Measurements from ENCODE around the gene ZSWIM7.

DNA sequence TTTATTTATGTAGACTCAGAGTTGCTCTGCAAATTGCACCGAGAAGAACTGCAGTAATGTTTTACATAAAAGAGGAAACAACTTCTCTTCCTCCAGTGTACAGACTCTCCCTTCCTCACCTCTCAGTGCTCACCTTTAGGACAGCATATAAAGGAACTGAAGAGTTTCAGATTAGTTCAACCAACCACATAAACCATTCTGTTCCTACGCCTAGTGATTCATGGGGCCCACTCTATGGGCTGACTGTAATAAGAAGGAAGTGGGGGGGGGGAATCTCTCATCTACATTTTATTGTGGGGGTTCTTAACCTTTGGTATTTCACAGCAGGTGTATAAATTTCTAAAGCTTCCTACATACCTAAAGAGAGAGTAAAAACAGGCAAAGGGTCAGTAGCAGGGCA is 18.3 kb downstream of the ZSWIM7 start:
- TF ChIP-seq POLR2A (IDR thresholded peaks at IDR 0.05) (no peak), POLR2AphosphoS5 (IDR thresholded peaks at IDR 0.05) (no peak), EP300 (IDR thresholded peaks at IDR 0.05) (no peak)
- TF ChIP-seq, protein P1, sequence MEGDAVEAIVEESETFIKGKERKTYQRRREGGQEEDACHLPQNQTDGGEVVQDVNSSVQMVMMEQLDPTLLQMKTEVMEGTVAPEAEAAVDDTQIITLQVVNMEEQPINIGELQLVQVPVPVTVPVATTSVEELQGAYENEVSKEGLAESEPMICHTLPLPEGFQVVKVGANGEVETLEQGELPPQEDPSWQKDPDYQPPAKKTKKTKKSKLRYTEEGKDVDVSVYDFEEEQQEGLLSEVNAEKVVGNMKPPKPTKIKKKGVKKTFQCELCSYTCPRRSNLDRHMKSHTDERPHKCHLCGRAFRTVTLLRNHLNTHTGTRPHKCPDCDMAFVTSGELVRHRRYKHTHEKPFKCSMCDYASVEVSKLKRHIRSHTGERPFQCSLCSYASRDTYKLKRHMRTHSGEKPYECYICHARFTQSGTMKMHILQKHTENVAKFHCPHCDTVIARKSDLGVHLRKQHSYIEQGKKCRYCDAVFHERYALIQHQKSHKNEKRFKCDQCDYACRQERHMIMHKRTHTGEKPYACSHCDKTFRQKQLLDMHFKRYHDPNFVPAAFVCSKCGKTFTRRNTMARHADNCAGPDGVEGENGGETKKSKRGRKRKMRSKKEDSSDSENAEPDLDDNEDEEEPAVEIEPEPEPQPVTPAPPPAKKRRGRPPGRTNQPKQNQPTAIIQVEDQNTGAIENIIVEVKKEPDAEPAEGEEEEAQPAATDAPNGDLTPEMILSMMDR (IDR thresholded peaks at IDR 0.05), result no peak

Measured in sigmoid colon (tissue), 4 donors.